K562 (cell line): ENCODE results near the gene TMEM167A. TPM values are rescaled to one million over a fixed set of nuclear protein-coding genes. Genes with fewer than 3 reads are reported as not detected.

Experiments
- ATAC-seq: fragments of 200-7000 bp; cut with Tn5 transposase; 3 replicates; pipeline ENCODE4 v1.9.1; 2020; ENCODE audit warnings: moderate library complexity
- BruUV-seq: library from RNA; stranded (reverse); fragments of 400-500 nt; replicated peaks from 2 replicates; lab custom pipeline; 2021; lab: Mats Ljungman, UMichigan
- CTCF ChIA-PET: fragments of 300-600 bp; formaldehyde crosslinking; extraction: SDS; loops from one replicate; lab custom pipeline; 2021; ENCODE audit warnings: low intra/inter-chr PET ratio; lab: Yijun Ruan, JAX
- POLR2A ChIA-PET: fragments of 300-600, 350-650 bp; sonication (Branson Sonifier 250); formaldehyde crosslinking; extraction: SDS; loops from one replicate; lab custom pipeline; 2021; ENCODE audit warnings: antibody characterized with exemption, inconsistent platforms; lab: Yijun Ruan, JAX
- DNase-seq, 4 experiments: peaks; one replicate each; pipeline versions ENCODE4 v3.0.0 to v3.0.0-alpha.2; 2011 to 2018; ENCODE audit warnings: low spot score in 3 of 4, mixed read lengths in 3 of 4; ENCODE audit errors: extremely low read depth in 1 of 4
- FAIRE-seq: peaks from 2 replicates; lab custom pipeline; 2011; peaks lifted over from hg19 to GRCh38; lab: Jason Lieb, UNC
- H2AFZ ChIP-seq: 2 replicates; pipeline ENCODE4 v1.6.0; 2011; ENCODE audit warnings: low read depth, low read length, control low read depth, inconsistent platforms
- H3K27ac ChIP-seq: fragments of 200-600 bp; 3 replicates; pipeline ENCODE4 v1.8.0; 2011; ENCODE audit warnings: low read depth, mild to moderate bottlenecking, control low read depth, inconsistent platforms, low read length, moderate library complexity, mixed read lengths; ENCODE audit errors: extremely low read depth
- H3K27me3 ChIP-seq, 2 experiments: fragments of 300-600 bp in 1 of 2; 2 replicates in 1 of 2; 3 replicates in 1 of 2; pipeline versions ENCODE4 v1.6.0 to v1.8.0; 2011; ENCODE audit warnings: inconsistent platforms in 2 of 2, low read length in 2 of 2, mild to moderate bottlenecking in 1 of 2, mixed read lengths in 1 of 2, moderate library complexity in 1 of 2; ENCODE audit not compliant: control insufficient read depth in 2 of 2, insufficient read depth in 2 of 2
- H3K36me3 ChIP-seq: fragments of 300-600 bp; 3 replicates; pipeline ENCODE4 v1.8.0; 2011; ENCODE audit warnings: mild to moderate bottlenecking, low read length, inconsistent platforms; ENCODE audit not compliant: control insufficient read depth, insufficient read depth
- H3K4me1 ChIP-seq, 2 experiments: fragments of 200-600 bp in 1 of 2; replicated peaks in 1 of 2; 2 replicates in 1 of 2; 3 replicates in 1 of 2; pipeline versions ENCODE4 v1.5.1 to v1.8.0; 2011; ENCODE audit warnings: inconsistent platforms in 2 of 2, low read length in 2 of 2, mild to moderate bottlenecking in 1 of 2, mixed read lengths in 1 of 2, moderate library complexity in 1 of 2; ENCODE audit not compliant: control insufficient read depth in 2 of 2, insufficient read depth in 2 of 2
- H3K4me2 ChIP-seq: 2 replicates; pipeline ENCODE4 v1.6.1; 2011; ENCODE audit warnings: low read length, control low read depth, inconsistent platforms, mixed read lengths; ENCODE audit not compliant: insufficient read depth
- H3K4me3 ChIP-seq: fragments of 200-600 bp; sonication (generic), shearing (Covaris generic); 2 replicates; pipeline ENCODE4 v1.5.1; 2016; ENCODE audit warnings: control low read depth, inconsistent platforms
- H3K79me2 ChIP-seq: fragments of 200-600 bp; 3 replicates; pipeline ENCODE4 v1.8.0; 2011; ENCODE audit warnings: low read length, inconsistent platforms; ENCODE audit not compliant: control insufficient read depth, insufficient read depth
- H3K9ac ChIP-seq, 2 experiments: 2 replicates each; pipeline versions ENCODE4 v1.6.0 to v1.6.1; 2011; ENCODE audit warnings: low read depth in 2 of 2, low read length in 2 of 2, control low read depth in 1 of 2, inconsistent platforms in 1 of 2, mild to moderate bottlenecking in 1 of 2, mixed read lengths in 1 of 2; ENCODE audit not compliant: insufficient read depth in 1 of 2
- H3K9me1 ChIP-seq: one replicate; pipeline ENCODE4 v1.6.0; 2011; ENCODE audit warnings: inconsistent platforms, mild to moderate bottlenecking, low read length, moderate library complexity; ENCODE audit not compliant: control insufficient read depth, insufficient read depth
- H3K9me3 ChIP-seq: replicated peaks from 2 replicates; pipeline ENCODE4 v1.5.1; 2011; ENCODE audit warnings: low read depth, low read length, inconsistent platforms; ENCODE audit not compliant: control insufficient read depth, insufficient read depth
- H4K20me1 ChIP-seq: replicated peaks from 2 replicates; pipeline ENCODE4 v1.6.1; 2011; ENCODE audit warnings: low read length, inconsistent platforms, mixed read lengths; ENCODE audit not compliant: control insufficient read depth, insufficient read depth
- ATF3 ChIP-seq, 2 experiments: fragments of 450-650 bp in 1 of 2; sonication (generic) in 1 of 2; formaldehyde crosslinking in 1 of 2; IDR thresholded peaks in 1 of 2; conservative IDR thresholded peaks in 1 of 2; 2 replicates each; pipeline versions ENCODE4 v1.6.1 to v1.8.1; 2016 to 2023; ENCODE audit warnings: mild to moderate bottlenecking in 2 of 2, moderate library complexity in 2 of 2, inconsistent platforms in 1 of 2, missing genetic modification reagents in 1 of 2
- BRD4 ChIP-seq: fragments of 200-600 bp; sonication (generic); IDR thresholded peaks from 2 replicates; pipeline ENCODE4 v1.6.1; 2017; ENCODE audit warnings: inconsistent platforms
- ETV5 ChIP-seq: sonication (generic); formaldehyde crosslinking; IDR thresholded peaks from 2 replicates; pipeline ENCODE4 v1.4.0; 2020; ENCODE audit warnings: low read depth, mild to moderate bottlenecking, missing genetic modification reagents
- FOXK1 ChIP-seq: sonication (generic); formaldehyde crosslinking; IDR thresholded peaks from 2 replicates; pipeline ENCODE4 v1.8.0; 2022; ENCODE audit warnings: missing genetic modification reagents, mild to moderate bottlenecking, borderline replicate concordance
- FOXM1 ChIP-seq, 2 experiments: fragments of 450-650 bp in 1 of 2; sonication (generic) in 1 of 2; formaldehyde crosslinking in 1 of 2; IDR thresholded peaks; 2 replicates each; pipeline versions ENCODE4 v1.6.1 to v1.9.0; 2017 to 2022; ENCODE audit warnings: low read depth in 2 of 2, mild to moderate bottlenecking in 2 of 2, missing genetic modification reagents in 1 of 2, moderate library complexity in 1 of 2
- NCOR1 ChIP-seq: fragments of 450-650 bp; IDR thresholded peaks from 2 replicates; pipeline ENCODE4 v1.6.1; 2016; ENCODE audit warnings: mild to moderate bottlenecking, moderate library complexity
- NFE2 ChIP-seq: IDR thresholded peaks from 2 replicates; pipeline ENCODE4 v1.6.1; 2014; ENCODE audit warnings: antibody characterized with exemption, low read depth
- PRDM10 ChIP-seq: fragments of 450-650 bp; IDR thresholded peaks from 2 replicates; pipeline ENCODE4 v1.6.1; 2018; ENCODE audit not compliant: partially characterized antibody
- PTBP1 ChIP-seq: fragments of 200-400 bp; formaldehyde crosslinking; IDR thresholded peaks from 2 replicates; pipeline ENCODE4 v1.6.1; 2017; ENCODE audit warnings: low read depth, low read length
- RCOR1 ChIP-seq, 2 experiments: IDR thresholded peaks; 2 replicates each; pipeline ENCODE4 v1.6.1; 2012; ENCODE audit warnings: low read depth in 2 of 2, low read length in 2 of 2, borderline replicate concordance in 1 of 2, improper control_type of control experiment in 1 of 2
- ZBTB33 ChIP-seq: sonication (generic); formaldehyde crosslinking; IDR thresholded peaks from 2 replicates; pipeline ENCODE4 v1.8.1; 2023; ENCODE audit warnings: mild to moderate bottlenecking, missing genetic modification reagents
- ZNF121 ChIP-seq: sonication (generic); formaldehyde crosslinking; conservative IDR thresholded peaks from 2 replicates; pipeline ENCODE4 v1.8.0; 2022; ENCODE audit warnings: missing genetic modification reagents
- ZNF175 ChIP-seq: fragments of 200-800 bp; sonication (Bioruptor generic); IDR thresholded peaks from 2 replicates; pipeline ENCODE4 v1.6.1; 2016; ENCODE audit warnings: low read depth, mild to moderate bottlenecking, missing genetic modification characterization, missing compliant biosample characterization
- ZNF785 ChIP-seq: fragments of 250-450 bp; sonication (Bioruptor Pico); IDR thresholded peaks from 2 replicates; pipeline ENCODE4 v1.4.0; 2020; ENCODE audit warnings: mild to moderate bottlenecking
- WGBS: fragments of 100-300 bp; shearing (Covaris generic); methylation state at CpG from one replicate; pipeline ENCODE4 v1.1.6; 2016; ENCODE audit warnings: low coverage, mixed read lengths; ENCODE audit not compliant: insufficient coverage; ENCODE audit errors: missing lambda C conversion rate; 5-methylcytosine and 5-hydroxymethylcytosine counted together
- in situ Hi-C: fragments of 300-500 bp; cut with MboI; formaldehyde crosslinking; loops from 4 replicates; pipeline ENCODE4 v1.15.0; 2018; ENCODE audit warnings: inconsistent platforms, mixed read lengths
- intact Hi-C: fragments of 100-400 bp; cut with micrococcal nuclease; formaldehyde crosslinking; loops from 2 replicates; pipeline ENCODE4 v1.14.2; 2022
- polyA plus RNA-seq, 8 experiments: library from polyadenylated mRNA; depleted of rRNA in 4 of 8; stranded (reverse) in 5 of 8; unstranded in 3 of 8; fragments of >200 nt; fragmentation: Nextera tagmentation in 2 of 8; fragmentation: Illumina TruSeq in 1 of 8; extraction: Ambion mirVana in 2 of 8; extraction: Trizol in 1 of 8; gene quantifications; 2 replicates each; pipeline versions ENCODE4 v1.2.1 to v1.2.3, GENCODE V29; 2011 to 2014; ENCODE audit warnings: inconsistent platforms in 1 of 8, missing spikeins in 1 of 8
- total RNA-seq, 7 experiments: library from RNA; depleted of rRNA in 6 of 7; stranded (reverse); fragments of >200 nt in 6 of 7; fragmentation: Illumina TruSeq in 2 of 7; extraction: Trizol in 2 of 7; gene quantifications; 2 replicates each; pipeline versions ENCODE4 v1.2.1 to v1.2.3, GENCODE V29; 2011 to 2021; ENCODE audit warnings: low replicate concordance in 1 of 7

TMEM167A gene
- total and polyA plus RNA-seq, 9 of the 15 experiments (the other 6 are each of a cell fraction or from before 2014, with no cell fraction given): 35.3 to 458 (median 110) TPM

GRCh38 chr5:83109380-83109779 is 32.2 kb upstream of the TMEM167A start:
- H3K4me2 ChIP-seq: no peak overlapping the region
- H3K79me2 ChIP-seq: no peaks in the 10 kb centered on the region
- no TSS peak for BruUV-seq
- H3K9ac ChIP-seq: no peak overlapping the region
- no peak for ATAC-seq
- no peak for DNase-seq
- WGBS: 53% methylated on average over 1 of the region's 1 CpG
- H2AFZ ChIP-seq: no peak overlapping the region
- H3K36me3 ChIP-seq: peaks cover 6% of the 10 kb centered on the region; the same call in 1 of the 3 replicates
- CTCF ChIA-PET: no interaction called here
- no peak overlapping the region for H3K4me3 ChIP-seq
- H3K27me3 ChIP-seq: no peaks in the 10 kb centered on the region
- no peaks in the 10 kb centered on the region; the same call in 1 of the 2 replicates for H3K9me3 ChIP-seq
- H4K20me1 ChIP-seq: no peaks in the 10 kb centered on the region
- H3K9me1 ChIP-seq: no peaks in the 10 kb centered on the region
- in situ Hi-C loops: no loop called here
- no peaks in the 10 kb centered on the region for H3K4me1 ChIP-seq
- POLR2A ChIA-PET: no interaction called here
- intact Hi-C loops: no loop called here
- FAIRE-seq: no peak
- H3K27ac ChIP-seq: no peak overlapping the region
- no peak for TF ChIP-seq FOXK1 (CRISPR knock-in tag)
- no peak for TF ChIP-seq ZNF785
- no peak for TF ChIP-seq ZNF175 (CRISPR knock-in tag)
- TF ChIP-seq ETV5 (CRISPR knock-in tag): no peak
- TF ChIP-seq PTBP1: no peak
- TF ChIP-seq ZBTB33 (CRISPR knock-in tag): no peak
- TF ChIP-seq NFE2: no peak
- no peak for TF ChIP-seq ATF3 (IDR thresholded peaks at IDR 0.05)
- no peak for TF ChIP-seq ATF3 (CRISPR knock-in tag; conservative IDR thresholded peaks at IDR 0.05)
- TF ChIP-seq PRDM10: no peak
- no peak for TF ChIP-seq ZNF121
- no peak for TF ChIP-seq FOXM1 (IDR thresholded peaks at IDR 0.05; ENCODE audit: low read depth)
- no peak for TF ChIP-seq FOXM1 (CRISPR knock-in tag; IDR thresholded peaks at IDR 0.05; ENCODE audit: low read depth)
- no peak for TF ChIP-seq NCOR1
- TF ChIP-seq BRD4: no peak
- TF ChIP-seq RCOR1 (IDR thresholded peaks at IDR 0.05; ENCODE audit: borderline replicate concordance in 1 of 2, low read depth in 2 of 2, low read length in 2 of 2): no peak
